Breast epithelium (tissue), 4 donors: ENCODE results near the gene NCAPG2. TPM values are rescaled to one million over a fixed set of nuclear protein-coding genes. Genes with fewer than 3 reads are reported as not detected.
"Not testable (repeated sequence)": the region's sequence is repeated elsewhere in the genome, so short reads cannot be mapped to it uniquely, and the experiment has no call there.

ENCODE experiments used
- DNase-seq, 2 donors: peaks; one replicate each; pipeline ENCODE4 v3.0.0-alpha.2; 2019; ENCODE audit warnings: low spot score in 2 of 2
- H3K27ac ChIP-seq, 2 donors: fragments of 200-600 bp; sonication (generic) in 1 of 2; one replicate each; pipeline ENCODE4 v1.5.1; 2016 to 2019; ENCODE audit warnings: mild to moderate bottlenecking in 1 of 2
- H3K27me3 ChIP-seq, 2 donors: fragments of 200-600 bp; sonication (generic) in 1 of 2; one replicate each; pipeline versions ENCODE4 v1.5.1 to v1.6.0; 2017 to 2019; ENCODE audit warnings: control low read depth in 1 of 2, mild to moderate bottlenecking in 1 of 2
- H3K36me3 ChIP-seq: fragments of 200-600 bp; one replicate; pipeline ENCODE4 v1.5.1; 2019
- H3K4me1 ChIP-seq, 2 donors: fragments of 200-600 bp; sonication (generic); one replicate each; pipeline ENCODE4 v1.5.1; 2016 to 2019; ENCODE audit warnings: control low read depth in 1 of 2
- H3K4me3 ChIP-seq, 3 donors: fragments of 200-600 bp; sonication (generic); 1 replicate in 2 of 3; 2 replicates in 1 of 3; pipeline ENCODE4 v1.5.1; 2016 to 2019; ENCODE audit warnings: mild to moderate bottlenecking in 3 of 3, moderate library complexity in 2 of 3
- H3K9me3 ChIP-seq, 2 donors: fragments of 200-600 bp; sonication (generic) in 1 of 2; one replicate each; pipeline ENCODE4 v1.5.1; 2016 to 2019; ENCODE audit warnings: control low read depth in 1 of 2
- POLR2A ChIP-seq: fragments of 450-650 bp; IDR thresholded peaks from one replicate; pipeline ENCODE4 v1.6.1; 2016; ENCODE audit warnings: antibody characterized with exemption, mild to moderate bottlenecking, moderate library complexity
- POLR2AphosphoS5 ChIP-seq, 3 donors: sonication (generic); formaldehyde crosslinking; IDR thresholded peaks; one replicate each; pipeline ENCODE4 v1.6.1; 2017; ENCODE audit warnings: antibody characterized with exemption in 3 of 3
- intact Hi-C: fragments of 100-400 bp; cut with DNase I; formaldehyde crosslinking; loops from one replicate; pipeline ENCODE4 v1.15.1; 2023; ENCODE audit warnings: low total_unique reads
- total RNA-seq, 3 donors: library from RNA; depleted of rRNA; stranded (reverse); fragments of >200 nt; gene quantifications; one replicate each; pipeline ENCODE4 v1.1.0, GENCODE V29; 2016
- TF ChIP-seq, protein P1 (sequence below), 3 donors: fragments of 450-650 bp; IDR thresholded peaks; one replicate each; pipeline ENCODE4 v1.5.1; 2016 to 2017; ENCODE audit warnings: antibody characterized with exemption in 3 of 3, mild to moderate bottlenecking in 3 of 3, moderate library complexity in 3 of 3

Gene NCAPG2
- total RNA-seq, 3 donors from 2014 or later, result 9.8 to 12.5 (median 10.4) TPM

DNA sequence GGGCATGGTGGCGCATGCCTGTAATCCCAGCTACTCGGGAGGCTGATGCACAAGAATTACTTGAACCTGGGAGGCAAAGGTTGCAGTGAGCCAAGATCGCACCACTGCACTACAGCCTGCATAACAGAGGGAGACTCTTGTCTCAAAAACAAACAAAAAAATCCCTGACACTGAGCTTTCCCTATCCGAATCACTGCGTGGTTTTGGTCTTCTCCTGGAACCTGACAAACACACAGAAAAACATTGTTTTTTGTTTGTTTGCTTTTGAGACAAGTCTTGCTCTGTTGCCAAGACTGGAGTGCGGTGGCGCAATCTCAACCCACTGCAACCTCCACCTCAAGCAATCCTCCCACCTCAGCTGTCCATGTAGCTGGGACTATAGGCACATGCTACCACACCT lies 66.6 kb downstream of the NCAPG2 start:
- Histone ChIP-seq H3K36me3 (no peaks in the 10 kb centered on the region), H3K27me3 (no peaks in the 10 kb centered on the region), H3K4me1 (no peaks in the 10 kb centered on the region), H3K9me3 (no peaks in the 10 kb centered on the region), H3K27ac (no peak overlapping the region), H3K4me3 (no peak overlapping the region)
- DNase-seq, result no peak
- TF ChIP-seq POLR2A (no peak), POLR2AphosphoS5 (IDR thresholded peaks at IDR 0.05) (no peak)
- TF ChIP-seq, protein P1, sequence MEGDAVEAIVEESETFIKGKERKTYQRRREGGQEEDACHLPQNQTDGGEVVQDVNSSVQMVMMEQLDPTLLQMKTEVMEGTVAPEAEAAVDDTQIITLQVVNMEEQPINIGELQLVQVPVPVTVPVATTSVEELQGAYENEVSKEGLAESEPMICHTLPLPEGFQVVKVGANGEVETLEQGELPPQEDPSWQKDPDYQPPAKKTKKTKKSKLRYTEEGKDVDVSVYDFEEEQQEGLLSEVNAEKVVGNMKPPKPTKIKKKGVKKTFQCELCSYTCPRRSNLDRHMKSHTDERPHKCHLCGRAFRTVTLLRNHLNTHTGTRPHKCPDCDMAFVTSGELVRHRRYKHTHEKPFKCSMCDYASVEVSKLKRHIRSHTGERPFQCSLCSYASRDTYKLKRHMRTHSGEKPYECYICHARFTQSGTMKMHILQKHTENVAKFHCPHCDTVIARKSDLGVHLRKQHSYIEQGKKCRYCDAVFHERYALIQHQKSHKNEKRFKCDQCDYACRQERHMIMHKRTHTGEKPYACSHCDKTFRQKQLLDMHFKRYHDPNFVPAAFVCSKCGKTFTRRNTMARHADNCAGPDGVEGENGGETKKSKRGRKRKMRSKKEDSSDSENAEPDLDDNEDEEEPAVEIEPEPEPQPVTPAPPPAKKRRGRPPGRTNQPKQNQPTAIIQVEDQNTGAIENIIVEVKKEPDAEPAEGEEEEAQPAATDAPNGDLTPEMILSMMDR (IDR thresholded peaks at IDR 0.05), result no peak
- intact Hi-C loops, result no loop called here

DNA sequence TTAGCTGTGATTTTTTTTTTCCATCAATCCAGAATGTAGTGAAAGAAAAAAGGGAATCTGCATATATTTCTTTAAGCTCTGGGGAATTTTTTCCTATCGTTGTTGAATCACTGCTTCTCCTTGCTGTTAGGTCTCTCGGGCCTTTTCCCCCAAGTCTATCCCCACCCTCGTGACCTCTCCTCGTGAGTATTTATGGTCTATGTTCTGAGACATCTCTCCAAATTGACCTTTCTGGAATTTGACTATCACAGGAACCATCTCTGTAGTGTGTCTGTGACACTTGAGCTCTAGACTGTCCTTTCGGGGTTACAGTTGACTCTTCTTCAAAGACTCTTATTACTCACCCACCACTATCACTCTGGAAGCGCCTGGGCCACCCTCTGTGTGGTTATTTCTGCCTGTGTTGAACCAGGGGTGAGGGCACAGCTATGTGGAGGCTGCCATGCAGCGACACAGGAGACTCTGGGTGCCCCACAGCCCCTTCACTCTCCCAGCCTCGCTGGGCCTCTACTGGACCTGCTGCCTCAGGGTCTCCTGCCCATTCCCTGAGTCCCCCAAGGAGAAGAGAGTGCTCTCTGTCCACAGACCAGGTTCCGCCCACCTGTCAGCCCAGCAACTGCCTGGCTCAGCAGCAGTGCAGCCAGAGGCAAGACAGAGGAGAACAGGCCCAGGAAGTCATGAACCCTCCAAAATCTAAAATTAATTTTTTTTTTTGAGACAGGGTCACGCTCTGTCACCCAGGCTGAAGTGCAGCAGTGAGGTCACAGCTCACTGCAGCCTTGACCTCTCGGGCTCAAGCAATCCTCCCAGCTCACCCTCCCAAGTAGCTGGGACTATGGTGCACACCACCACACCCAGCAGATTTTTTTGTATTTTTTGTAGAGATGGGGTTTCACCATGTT lies 71.3 kb downstream of the NCAPG2 start:
- no peaks in the 10 kb centered on the region for H3K4me1 ChIP-seq
- no peaks in the 10 kb centered on the region for H3K36me3 ChIP-seq
- no peaks in the 10 kb centered on the region for H3K27me3 ChIP-seq
- DNase-seq, result no peak
- intact Hi-C loops, result no loop called here
- no peaks in the 10 kb centered on the region for H3K9me3 ChIP-seq
- H3K4me3 ChIP-seq, result no peak overlapping the region
- H3K27ac ChIP-seq, result no peak overlapping the region
- TF ChIP-seq POLR2AphosphoS5 (IDR thresholded peaks at IDR 0.05), result no peak
- TF ChIP-seq, protein P1 (IDR thresholded peaks at IDR 0.05), result no peak
- TF ChIP-seq POLR2A, result no peak

DNA sequence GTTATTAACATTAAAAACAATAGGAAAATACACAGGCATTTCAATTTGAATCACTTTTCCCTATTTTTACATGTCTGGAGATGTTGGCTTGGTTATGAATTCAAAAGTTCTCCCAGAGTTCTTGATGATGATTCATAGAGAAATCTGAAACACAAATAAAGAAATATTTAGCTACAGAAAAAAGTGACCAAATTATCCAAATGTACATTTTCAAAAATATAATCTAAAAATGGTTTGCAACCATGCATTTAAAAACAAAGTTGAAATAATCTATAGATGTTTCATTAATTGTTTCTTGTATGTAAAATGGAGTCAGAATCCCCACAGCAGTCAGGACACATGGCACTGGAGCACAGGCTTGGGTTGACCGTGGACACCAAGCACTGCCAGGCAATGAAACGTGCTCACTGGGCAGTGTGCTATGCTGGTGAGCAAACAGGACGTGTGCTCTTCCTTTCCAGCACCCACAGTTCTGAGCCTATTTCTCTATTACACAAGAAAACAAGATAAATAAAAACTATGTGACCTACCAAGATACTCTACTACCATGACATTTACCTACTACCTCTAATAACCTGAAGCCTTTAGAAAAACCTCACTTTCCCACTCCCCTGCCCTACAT lies 72.9 kb downstream of the NCAPG2 start:
- Histone ChIP-seq H3K27ac (no peak overlapping the region), H3K4me1 (no peaks in the 10 kb centered on the region), H3K27me3 (no peaks in the 10 kb centered on the region), H3K36me3 (no peaks in the 10 kb centered on the region), H3K9me3 (no peaks in the 10 kb centered on the region), H3K4me3 (no peak overlapping the region)
- TF ChIP-seq POLR2A, result no peak
- TF ChIP-seq, protein P1 (IDR thresholded peaks at IDR 0.05), result no peak
- DNase-seq, result no peak
- intact Hi-C loops, result no loop called here

DNA sequence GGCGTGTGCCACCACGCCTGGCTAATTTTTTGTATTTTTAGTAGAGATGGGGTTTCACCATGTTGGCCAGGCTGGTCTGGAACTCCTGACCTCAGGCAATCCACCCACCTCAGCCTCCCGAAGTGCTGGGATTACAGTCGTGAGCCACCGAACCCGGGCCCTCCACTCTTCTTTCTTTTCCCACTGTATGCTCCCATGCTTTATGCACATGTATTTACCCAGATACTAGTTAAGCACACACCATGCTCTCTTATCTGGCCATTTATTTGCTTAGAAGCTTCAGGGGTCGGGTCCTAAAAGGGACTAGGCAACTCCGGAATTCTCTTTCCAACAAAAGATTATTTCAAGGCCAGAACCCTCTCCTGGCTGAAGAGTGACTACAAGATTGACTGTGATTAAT lies 78.3 kb downstream of the NCAPG2 start:
- H3K36me3 ChIP-seq, H3K4me1 ChIP-seq, H3K4me3 ChIP-seq, H3K27me3 ChIP-seq, H3K27ac ChIP-seq, intact Hi-C loops, H3K9me3 ChIP-seq, DNase-seq: not testable (repeated sequence)

DNA sequence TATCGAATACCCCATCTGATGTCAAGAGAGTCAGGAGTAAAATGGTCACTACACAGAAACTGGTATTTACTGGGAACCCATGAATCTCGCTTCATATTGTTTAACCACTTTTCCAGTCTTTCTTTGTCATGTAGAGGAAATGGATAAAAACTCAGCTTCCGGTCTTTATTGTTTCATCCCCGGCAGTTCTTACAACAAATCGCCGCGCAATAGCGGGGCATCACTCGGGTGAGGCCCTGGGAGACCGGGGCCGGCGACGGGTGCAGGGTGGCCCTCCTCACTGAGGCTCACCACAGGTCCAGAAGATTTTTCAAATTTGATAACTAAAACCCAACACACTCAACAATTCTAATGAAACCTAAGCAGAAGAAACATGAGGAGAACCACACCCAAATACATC lies 81.4 kb downstream of the NCAPG2 start:
- Histone ChIP-seq H3K4me3 (no peak overlapping the region), H3K36me3 (no peaks in the 10 kb centered on the region), H3K4me1 (no peaks in the 10 kb centered on the region), H3K9me3 (no peaks in the 10 kb centered on the region), H3K27ac (no peak overlapping the region), H3K27me3 (no peaks in the 10 kb centered on the region)
- DNase-seq, result no peak
- TF ChIP-seq, protein P1 (IDR thresholded peaks at IDR 0.05), result no peak
- no peak for TF ChIP-seq POLR2A
- no peak for TF ChIP-seq POLR2AphosphoS5 (IDR thresholded peaks at IDR 0.05)
- intact Hi-C loops, result no loop called here
